GM21381 (cell line): ENCODE measurements around the gene GNMT.
"Not testable (repeated sequence)": the region's sequence is repeated elsewhere in the genome, so short reads cannot be mapped to it uniquely, and the experiment has no call there.

Experiments used
- ATAC-seq: cut with Tn5 transposase; IDR thresholded peaks from one replicate; pipeline ENCODE4 v1.9.1; 2021; ENCODE audit warnings: mild to moderate bottlenecking, moderate library complexity; ENCODE audit not compliant: unreplicated experiment

The GNMT gene

GRCh38 chr6:42940493-42941045, 20.0 kb upstream of the GNMT start:
- ATAC-seq: no peak

GRCh38 chr6:42941356-42941755, 19.2 kb upstream of the GNMT start:
- ATAC-seq: not testable (repeated sequence)

GRCh38 chr6:42942444-42942843, 18.1 kb upstream of the GNMT start:
- no peak for ATAC-seq

GRCh38 chr6:42947950-42948349, 12.6 kb upstream of the GNMT start:
- no peak for ATAC-seq

- no peak for ATAC-seq
These were observed 8.2 kb upstream of the GNMT start for GRCh38 chr6:42952389-42952788.

- ATAC-seq: not testable (repeated sequence)
These were observed 6.1 kb upstream of the GNMT start for GRCh38 chr6:42954405-42954804.

GRCh38 chr6:42958125-42958524, 2.4 kb upstream of the GNMT start:
- no peak for ATAC-seq

GRCh38 chr6:42959917-42960242, 674 bp upstream of the GNMT start:
- ATAC-seq: no peak

GRCh38 chr6:42961020-42961470, 491 bp downstream of the GNMT start:
- ATAC-seq: no peak

- no peak for ATAC-seq
These were observed 1.5 kb downstream of the GNMT start for GRCh38 chr6:42962096-42962495.

GRCh38 chr6:42962502-42963178, 2.1 kb downstream of the GNMT start:
- no peak for ATAC-seq

GRCh38 chr6:42963179-42963854, 2.8 kb downstream of the GNMT start:
- ATAC-seq: no peak

- ATAC-seq: no peak
These were observed 3.5 kb downstream of the GNMT start for GRCh38 chr6:42963855-42964605.

- ATAC-seq: no peak
These were observed 6.0 kb downstream of the GNMT start for GRCh38 chr6:42966571-42966970.

- ATAC-seq: no peak
These were observed 6.7 kb downstream of the GNMT start for GRCh38 chr6:42967228-42967627.

GRCh38 chr6:42968126-42968701, 7.7 kb downstream of the GNMT start:
- no peak for ATAC-seq

- no peak for ATAC-seq
These were observed 8.2 kb downstream of the GNMT start for GRCh38 chr6:42968783-42969182.

GRCh38 chr6:42969431-42969830, 8.9 kb downstream of the GNMT start:
- ATAC-seq: no peak

- no peak for ATAC-seq
These were observed 9.4 kb downstream of the GNMT start for GRCh38 chr6:42969934-42970333.

GRCh38 chr6:42970871-42971612, 10.5 kb downstream of the GNMT start:
- no peak for ATAC-seq
